Fibroblast of lung (primary cell): ENCODE results near the gene MIXL1. TPM values are rescaled to one million over a fixed set of nuclear protein-coding genes. Genes with fewer than 3 reads are reported as not detected.

Source experiments
- DNase-seq, 2 donors: peaks; one replicate each; pipeline versions ENCODE4 v3.0.0 to v3.0.0-alpha.2; 2010; ENCODE audit warnings: low read depth in 2 of 2
- H2AFZ ChIP-seq: 2 replicates; pipeline ENCODE4 v1.5.1; 2012; ENCODE audit warnings: low read length, control low read depth, inconsistent platforms
- H3K27ac ChIP-seq: 2 replicates; pipeline ENCODE4 v1.5.1; 2011; ENCODE audit warnings: low read length, control low read depth; ENCODE audit not compliant: insufficient read depth
- H3K27me3 ChIP-seq: 2 replicates; pipeline ENCODE4 v1.5.1; 2011; ENCODE audit warnings: mild to moderate bottlenecking, low read length; ENCODE audit not compliant: control insufficient read depth, insufficient read depth
- H3K36me3 ChIP-seq: 2 replicates; pipeline ENCODE4 v1.5.1; 2011; ENCODE audit warnings: low read length; ENCODE audit not compliant: control insufficient read depth, insufficient read depth
- H3K4me1 ChIP-seq: 2 replicates; pipeline ENCODE4 v1.5.1; 2011; ENCODE audit warnings: low read length; ENCODE audit not compliant: control insufficient read depth, insufficient read depth; ENCODE audit errors: extremely low read depth
- H3K4me2 ChIP-seq: 2 replicates; pipeline ENCODE4 v1.5.1; 2011; ENCODE audit warnings: low read length, control low read depth; ENCODE audit not compliant: insufficient read depth; ENCODE audit errors: extremely low read depth
- H3K4me3 ChIP-seq, 4 experiments: fragments of 200-600 bp in 1 of 4; sonication (generic) in 1 of 4; replicated peaks in 1 of 4; 2 replicates each; pipeline ENCODE4 v1.5.1; 2011 to 2016; ENCODE audit warnings: low read length in 4 of 4, low read depth in 3 of 4, mild to moderate bottlenecking in 3 of 4, control low read depth in 2 of 4, inconsistent platforms in 1 of 4, mixed read lengths in 1 of 4; ENCODE audit not compliant: insufficient read depth in 1 of 4; ENCODE audit errors: control extremely low read depth in 1 of 4
- H3K79me2 ChIP-seq: 2 replicates; pipeline ENCODE4 v1.5.1; 2012; ENCODE audit warnings: mild to moderate bottlenecking, low read length, inconsistent platforms; ENCODE audit not compliant: control insufficient read depth, insufficient read depth
- H3K9ac ChIP-seq: 2 replicates; pipeline ENCODE4 v1.5.1; 2011; ENCODE audit warnings: mild to moderate bottlenecking, low read length, control low read depth; ENCODE audit not compliant: insufficient read depth
- H3K9me3 ChIP-seq: 2 replicates; pipeline ENCODE4 v1.5.1; 2012; ENCODE audit warnings: low read depth, low read length; ENCODE audit not compliant: control insufficient read depth, insufficient read depth
- H4K20me1 ChIP-seq: 2 replicates; pipeline ENCODE4 v1.5.1; 2011; ENCODE audit warnings: low read length; ENCODE audit not compliant: control insufficient read depth, insufficient read depth; ENCODE audit errors: extremely low read depth
- CTCF ChIP-seq, 2 donors: IDR thresholded peaks in 1 of 2; conservative IDR thresholded peaks in 1 of 2; 1 replicate in 1 of 2; 2 replicates in 1 of 2; pipeline ENCODE4 v1.5.1; 2011 to 2012; ENCODE audit warnings: low read length in 2 of 2, control low read depth in 1 of 2, inconsistent platforms in 1 of 2, low read depth in 1 of 2, mild to moderate bottlenecking in 1 of 2
- EZH2 ChIP-seq: IDR thresholded peaks from 2 replicates; pipeline ENCODE4 v1.5.1; 2012; ENCODE audit warnings: low read length, control low read depth, mild to moderate bottlenecking; ENCODE audit errors: missing control alignments
- polyA plus RNA-seq, 2 donors: library from polyadenylated mRNA; depleted of rRNA in 1 of 2; stranded (reverse) in 1 of 2; unstranded in 1 of 2; fragments of >200 nt; gene quantifications; 2 replicates each; pipeline ENCODE4 v1.2.1, GENCODE V29; 2011 to 2012; ENCODE audit warnings: missing spikeins in 1 of 2
- total RNA-seq: library from RNA; depleted of rRNA; stranded (reverse); fragments of >200 nt; gene quantifications from 2 replicates; pipeline ENCODE4 v1.2.1, GENCODE V29; 2014

MIXL1 gene
- total and polyA plus RNA-seq, 2 donors (not counting 1 experiment from before 2014, with no cell fraction given): 0.07 TPM; not detected in 1

GRCh38 chr1:226233293-226233692 is 9.8 kb downstream of the MIXL1 start:
- H3K36me3 ChIP-seq: no peaks in the 10 kb centered on the region
- no peaks in the 10 kb centered on the region for H3K79me2 ChIP-seq
- TF ChIP-seq CTCF (conservative IDR thresholded peaks at IDR 0.05 in 1 of 2, IDR thresholded peaks at IDR 0.05 in 1 of 2; ENCODE audit: low read depth in 1 of 2, low read length in 2 of 2) (no peak), EZH2 (no peak)
- no peak overlapping the region for H3K4me2 ChIP-seq
- H4K20me1 ChIP-seq: no peaks in the 10 kb centered on the region
- H3K27me3 ChIP-seq: no peaks in the 10 kb centered on the region
- H3K9me3 ChIP-seq: no peaks in the 10 kb centered on the region
- H3K27ac ChIP-seq: no peak overlapping the region
- H2AFZ ChIP-seq: no peak overlapping the region
- H3K4me3 ChIP-seq: no peak overlapping the region
- no peak overlapping the region for H3K9ac ChIP-seq
- no peak for DNase-seq
- H3K4me1 ChIP-seq: no peaks in the 10 kb centered on the region

GRCh38 chr1:226233806-226234205 is 10.3 kb downstream of the MIXL1 start:
- Histone ChIP-seq H3K9ac (no peak overlapping the region), H3K36me3 (no peaks in the 10 kb centered on the region), H4K20me1 (no peaks in the 10 kb centered on the region), H3K9me3 (no peaks in the 10 kb centered on the region), H2AFZ (no peak overlapping the region), H3K4me1 (no peaks in the 10 kb centered on the region), H3K27ac (no peak overlapping the region), H3K4me2 (no peak overlapping the region), H3K27me3 (no peaks in the 10 kb centered on the region), H3K4me3 (no peak overlapping the region), H3K79me2 (no peaks in the 10 kb centered on the region)
- no peak for TF ChIP-seq CTCF (conservative IDR thresholded peaks at IDR 0.05 in 1 of 2, IDR thresholded peaks at IDR 0.05 in 1 of 2; ENCODE audit: low read depth in 1 of 2, low read length in 2 of 2)
- no peak for TF ChIP-seq EZH2
- DNase-seq: no peak

GRCh38 chr1:226236826-226237225 is 13.4 kb downstream of the MIXL1 start:
- no peak overlapping the region for H3K27ac ChIP-seq
- H4K20me1 ChIP-seq: no peaks in the 10 kb centered on the region
- H3K4me1 ChIP-seq: no peaks in the 10 kb centered on the region
- H3K9me3 ChIP-seq: no peaks in the 10 kb centered on the region
- no peak overlapping the region for H3K4me2 ChIP-seq
- H3K36me3 ChIP-seq: no peaks in the 10 kb centered on the region
- DNase-seq: no peak
- H3K79me2 ChIP-seq: no peaks in the 10 kb centered on the region
- H3K4me3 ChIP-seq: no peak overlapping the region
- H3K27me3 ChIP-seq: no peaks in the 10 kb centered on the region
- H3K9ac ChIP-seq: no peak overlapping the region
- H2AFZ ChIP-seq: no peak overlapping the region
- no peak for TF ChIP-seq EZH2
- no peak for TF ChIP-seq CTCF (conservative IDR thresholded peaks at IDR 0.05 in 1 of 2, IDR thresholded peaks at IDR 0.05 in 1 of 2; ENCODE audit: low read depth in 1 of 2, low read length in 2 of 2)
